Stimulated activated CD4-positive, alpha-beta T cell treated with anti-CD3 and anti-CD28 coated beads, Interleukin-12 subunit alpha, Interleukin-12 subunit beta, amount 100 ng/mL, for 48 hours (primary cell): Measurements from ENCODE around the gene GALNT12.

ENCODE experiments used
- DNase-seq, 3 donors: peaks; one replicate each; pipeline ENCODE4 v3.0.0-alpha.2; 2020; ENCODE audit warnings: low read depth in 2 of 3, low spot score in 1 of 3

GALNT12 gene

GRCh38 chr9:98877311-98877710 lies 69.8 kb downstream of the GALNT12 start:
- no peak for DNase-seq

- no peak for DNase-seq
Observed at GRCh38 chr9:98879094-98879962, 71.9 kb downstream of the GALNT12 start.

DNA sequence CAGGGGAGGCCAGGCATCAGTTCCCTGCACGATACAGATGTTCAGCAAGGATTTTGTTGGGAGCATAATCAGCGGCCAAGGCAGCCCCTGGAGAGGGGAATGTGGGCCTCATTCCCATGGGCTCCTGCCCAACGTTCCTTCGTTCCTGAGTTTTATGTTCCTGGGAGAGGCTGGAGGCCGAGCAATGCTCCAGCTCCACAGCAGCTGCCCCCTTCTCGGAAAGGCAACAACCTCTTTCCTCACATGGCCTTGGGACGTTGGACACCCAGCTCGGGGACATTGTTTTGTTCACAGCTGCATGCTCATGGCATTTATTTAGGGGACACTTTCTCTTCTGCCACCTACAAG lies 72.5 kb downstream of the GALNT12 start:
- no peak for DNase-seq

GRCh38 chr9:98880311-98881015 lies 73.0 kb downstream of the GALNT12 start:
- no peak for DNase-seq

GRCh38 chr9:98881356-98881755 lies 73.9 kb downstream of the GALNT12 start:
- DNase-seq, result no peak

- DNase-seq, result no peak
Observed at GRCh38 chr9:98881836-98882568, 74.5 kb downstream of the GALNT12 start.

DNA sequence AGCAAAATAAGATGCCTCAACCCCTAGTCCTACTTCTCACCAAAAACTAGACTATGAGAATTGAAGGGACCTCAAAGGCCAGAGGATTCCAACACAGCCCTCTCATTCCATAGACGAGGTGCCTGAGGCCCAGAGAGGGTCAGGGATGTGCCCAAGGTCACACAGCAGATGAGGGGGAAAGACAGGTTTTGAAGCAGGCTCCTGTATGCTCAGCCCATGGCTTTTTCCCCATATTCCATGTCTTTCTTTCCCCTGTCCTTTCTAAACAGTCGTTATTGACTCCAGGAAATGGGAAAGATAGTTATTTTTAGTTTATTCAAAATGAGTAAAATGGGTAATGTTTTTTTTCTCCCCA lies 75.1 kb downstream of the GALNT12 start:
- no peak for DNase-seq

DNA sequence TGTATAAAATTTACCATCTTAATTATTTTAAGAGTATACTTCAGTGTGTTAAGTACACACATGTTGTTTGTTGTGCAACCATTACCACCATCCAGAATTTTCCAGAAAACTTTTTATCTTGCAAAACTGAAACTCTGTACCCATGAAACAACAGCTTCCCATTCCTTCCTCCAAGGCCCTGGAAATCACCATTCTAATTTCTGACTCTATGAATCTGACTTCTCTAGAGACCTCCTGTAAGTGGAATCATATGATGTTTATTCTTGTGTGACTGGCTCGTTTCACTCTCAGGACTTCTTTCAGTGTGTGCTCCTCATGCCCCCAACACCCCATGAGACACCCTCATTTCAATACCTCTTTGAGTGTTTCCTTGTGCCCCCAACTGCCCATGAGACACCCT lies 75.8 kb downstream of the GALNT12 start:
- no peak for DNase-seq

- no peak for DNase-seq
Observed at GRCh38 chr9:98884849-98885248, 77.4 kb downstream of the GALNT12 start.

DNA sequence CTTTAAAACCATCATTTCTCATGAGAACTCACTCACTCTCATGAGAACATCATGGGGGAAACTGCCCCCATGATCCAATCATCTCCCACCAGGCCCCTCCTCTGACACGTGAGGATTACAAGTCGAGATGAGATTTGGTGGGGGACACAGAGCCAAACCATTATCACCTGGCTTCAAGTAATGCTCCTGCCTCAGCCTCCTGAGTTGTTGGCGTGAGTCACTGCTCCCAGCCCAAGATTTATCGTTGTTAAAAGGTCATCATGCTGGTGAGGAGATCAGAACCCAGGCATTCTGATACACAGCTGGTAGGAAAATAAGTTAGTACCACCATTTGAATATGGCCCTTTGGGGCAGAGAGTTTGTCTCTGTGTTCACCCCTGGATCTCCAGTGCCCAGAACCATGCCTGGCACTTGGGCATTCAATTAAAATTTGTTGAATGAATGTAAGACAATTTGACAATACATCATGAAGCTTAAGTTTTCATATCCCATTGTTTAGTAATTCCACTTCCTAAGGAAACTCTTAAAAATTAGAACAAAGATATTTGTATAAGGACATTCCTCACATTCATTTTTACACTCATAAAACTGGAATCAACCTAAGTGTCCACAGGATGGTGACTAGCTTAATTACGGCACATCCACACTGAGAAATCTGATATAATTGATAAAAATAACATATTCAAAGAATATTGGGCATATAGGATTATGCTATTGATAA lies 78.3 kb downstream of the GALNT12 start:
- no peak for DNase-seq

DNA sequence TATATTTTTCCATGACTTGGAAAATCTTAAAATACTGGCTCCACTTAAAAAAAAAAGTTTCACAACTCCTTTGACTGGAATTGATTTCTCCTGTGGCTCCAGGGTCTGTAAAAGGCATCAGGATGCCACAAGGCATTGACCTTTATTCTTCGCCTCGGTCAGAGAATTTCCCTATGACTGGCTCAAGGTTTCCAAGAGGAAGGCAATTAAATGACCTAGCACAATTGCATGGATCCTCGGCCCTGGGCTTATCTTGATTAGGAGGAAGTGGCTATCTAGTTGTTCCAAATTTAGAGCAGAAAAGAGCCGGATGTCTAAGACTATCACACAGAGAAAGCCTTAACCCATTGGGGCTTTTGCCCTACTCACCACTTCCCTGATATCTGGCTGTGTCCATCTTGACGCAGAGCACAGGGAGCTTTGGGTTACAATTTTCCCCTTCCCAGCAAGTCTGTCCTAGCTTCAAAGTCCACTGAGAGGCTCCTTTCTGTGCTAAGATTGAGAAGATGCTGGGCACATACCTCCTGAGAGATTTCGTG lies 79.3 kb downstream of the GALNT12 start:
- no peak for DNase-seq

- no peak for DNase-seq
Observed at GRCh38 chr9:98887918-98888510, 80.5 kb downstream of the GALNT12 start.

GRCh38 chr9:98888801-98889421 lies 81.4 kb downstream of the GALNT12 start:
- no peak for DNase-seq

DNA sequence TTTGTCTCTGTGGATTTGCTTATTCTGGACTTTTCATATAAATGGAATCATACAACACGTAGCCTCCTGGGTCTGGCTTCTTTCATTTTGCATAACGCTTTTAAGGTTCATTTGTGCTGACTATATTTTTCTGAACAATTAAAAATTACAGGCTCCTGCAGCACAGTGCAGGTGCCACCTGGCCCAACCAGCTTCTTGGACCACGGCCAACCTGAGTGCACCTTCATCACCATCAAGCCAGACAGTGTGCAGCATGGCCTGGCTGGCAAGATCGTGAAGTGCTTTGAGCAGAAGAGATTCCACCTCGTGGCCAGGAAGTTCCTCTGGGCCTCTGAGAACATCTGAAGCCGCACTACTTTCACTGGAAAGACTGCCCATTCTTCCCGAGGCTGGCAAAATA lies 82.8 kb downstream of the GALNT12 start:
- no peak for DNase-seq

DNA sequence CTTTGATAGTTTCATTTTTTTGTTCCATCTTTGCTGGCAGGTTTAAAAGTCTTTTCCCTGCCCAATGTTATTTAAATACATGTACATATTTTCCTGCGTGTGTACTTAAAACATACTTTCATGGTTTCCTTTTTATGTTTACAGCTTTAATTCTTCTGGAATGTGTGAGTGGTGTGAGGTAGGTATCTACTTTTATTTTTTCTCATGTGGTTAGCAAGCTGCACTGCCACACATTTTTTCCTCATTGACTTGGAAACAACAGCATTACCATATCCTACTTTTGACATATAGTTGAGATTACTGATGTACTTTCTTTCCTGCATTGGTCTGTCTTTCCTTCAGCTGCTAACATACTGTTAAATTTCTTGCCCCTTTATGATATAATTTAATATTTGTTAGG lies 84.8 kb downstream of the GALNT12 start:
- DNase-seq, result no peak

- no peak for DNase-seq
Observed at GRCh38 chr9:98892690-98893089, 85.2 kb downstream of the GALNT12 start.

GRCh38 chr9:98894171-98894570 lies 86.7 kb downstream of the GALNT12 start:
- DNase-seq, result no peak

DNA sequence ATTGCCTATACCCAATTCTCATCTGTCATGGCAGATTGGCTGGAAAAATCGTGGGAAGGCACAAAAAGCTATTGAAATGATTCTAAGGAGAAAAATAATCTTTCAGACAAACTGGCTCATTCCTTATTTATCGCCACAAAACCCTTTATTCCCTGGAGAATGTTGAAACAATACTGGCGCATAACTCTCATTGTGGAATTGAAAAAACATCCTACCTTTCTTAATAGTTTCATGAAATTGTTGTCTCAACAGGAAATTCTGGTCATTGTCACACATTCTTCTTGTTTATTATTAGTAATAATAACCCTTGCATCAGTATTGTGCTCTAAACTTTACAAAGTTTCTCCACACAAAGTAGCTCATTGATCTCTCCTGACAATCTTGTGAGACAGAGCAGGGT lies 87.3 kb downstream of the GALNT12 start:
- no peak for DNase-seq

DNA sequence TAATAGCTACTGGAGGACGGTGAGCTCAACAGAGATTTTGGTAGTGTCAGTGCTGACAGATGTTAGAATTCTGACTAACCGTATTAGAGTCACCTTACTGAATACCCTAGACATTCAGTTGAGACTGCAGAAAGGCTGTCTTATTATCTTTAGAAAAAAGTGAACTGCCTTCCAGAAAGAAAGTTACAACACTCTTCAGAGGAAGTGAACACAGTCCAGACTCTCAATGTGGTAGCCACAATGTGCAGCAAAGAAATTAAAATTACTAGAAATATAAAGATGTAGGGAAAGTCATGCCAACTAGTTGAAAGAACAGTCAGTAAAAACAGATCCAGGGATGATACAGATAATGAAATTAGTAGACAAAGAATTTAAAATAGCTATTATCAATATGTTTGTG lies 89.2 kb downstream of the GALNT12 start:
- no peak for DNase-seq

DNA sequence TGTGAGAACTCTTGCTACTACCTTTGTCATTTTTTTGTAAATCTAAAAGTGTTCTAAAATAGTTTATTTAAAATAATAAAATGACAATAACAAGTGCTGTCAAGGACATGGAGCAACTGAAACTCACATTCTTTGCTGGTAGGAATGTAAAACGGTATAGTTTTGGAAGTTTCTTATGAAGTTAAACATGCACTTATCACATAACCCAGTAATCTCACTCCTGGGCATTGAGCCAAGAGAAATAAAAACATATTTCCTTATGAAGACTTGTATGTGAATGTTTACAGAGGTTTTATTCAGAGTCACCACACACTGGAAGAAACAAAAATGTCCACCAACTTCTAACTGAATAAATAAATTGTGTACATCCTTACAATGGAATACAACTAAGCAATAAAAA lies 90.3 kb downstream of the GALNT12 start:
- DNase-seq, result no peak
